ENCODE results near the gene TM4SF20.

Gene TM4SF20

DNA sequence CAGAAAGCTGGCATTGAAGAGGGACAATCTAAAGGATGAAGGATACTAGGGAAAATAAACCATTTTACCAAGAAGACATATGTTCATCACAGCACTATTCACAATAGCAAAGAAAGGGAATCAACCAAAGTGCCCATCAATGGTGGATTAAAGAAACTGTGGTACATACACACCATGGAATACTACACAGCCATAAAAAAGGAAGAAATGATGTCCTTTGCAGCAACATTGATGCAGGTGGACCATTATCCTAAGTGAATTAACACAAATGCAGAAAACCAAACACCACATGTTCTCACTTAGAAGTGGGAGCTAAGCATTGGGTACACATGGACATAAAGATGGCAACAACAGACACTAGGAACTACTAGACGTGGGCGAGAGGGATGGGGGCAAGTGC, 61.3 kb downstream of the TM4SF20 start:
- DNase-seq = no peak

- DNase-seq = no peak
These were observed 65.8 kb downstream of the TM4SF20 start for GRCh38 chr2:227313310-227313709.

- no peak for DNase-seq
These were observed 66.5 kb downstream of the TM4SF20 start for GRCh38 chr2:227312579-227312978.
